ENCODE data around the gene ASTN2.

The ASTN2 gene

GRCh38 chr9:116494815-116495634 is 919.8 kb downstream of the ASTN2 start:
- DNase-seq = peak; percentile 11

- no peak for DNase-seq
Observed at GRCh38 chr9:116493183-116493860, 921.5 kb downstream of the ASTN2 start.

DNA sequence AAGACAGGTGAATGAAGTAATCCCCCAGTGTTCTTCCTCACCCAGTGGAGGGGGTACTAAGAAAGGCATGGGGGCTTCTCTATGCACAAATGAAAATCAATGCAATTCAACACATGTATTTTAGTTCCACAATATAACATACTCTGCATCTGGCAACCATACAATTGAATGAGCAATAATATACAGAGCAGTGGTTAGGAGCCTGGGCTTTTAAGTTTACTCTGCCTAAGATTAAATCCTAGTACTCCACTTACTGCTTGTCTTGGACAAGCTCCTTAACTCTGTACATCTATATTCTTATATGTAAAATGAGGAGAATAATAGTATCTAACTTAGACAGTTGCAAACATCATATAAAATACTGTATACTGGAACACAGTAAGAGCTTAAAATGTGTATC is 923.2 kb downstream of the ASTN2 start:
- no peak for DNase-seq

DNA sequence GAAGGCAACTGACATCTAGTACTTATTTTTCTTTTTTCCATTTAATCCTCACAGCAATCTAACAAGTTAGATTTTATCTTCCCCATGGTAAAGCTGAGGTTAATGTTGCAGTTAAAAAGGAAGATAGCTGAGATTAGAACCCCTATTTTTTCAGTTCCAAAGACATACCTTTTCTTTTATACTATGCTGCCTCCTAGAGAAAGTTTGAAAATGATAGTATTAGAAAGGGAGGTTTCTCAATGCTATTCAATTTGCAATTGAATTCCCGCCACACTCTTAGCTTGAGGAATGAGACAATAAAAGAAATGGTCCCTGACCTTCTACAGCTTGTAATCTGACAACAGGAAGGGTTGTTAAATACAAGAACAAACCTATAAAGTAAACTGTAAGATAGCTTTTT is 923.6 kb downstream of the ASTN2 start:
- no peak for DNase-seq

DNA sequence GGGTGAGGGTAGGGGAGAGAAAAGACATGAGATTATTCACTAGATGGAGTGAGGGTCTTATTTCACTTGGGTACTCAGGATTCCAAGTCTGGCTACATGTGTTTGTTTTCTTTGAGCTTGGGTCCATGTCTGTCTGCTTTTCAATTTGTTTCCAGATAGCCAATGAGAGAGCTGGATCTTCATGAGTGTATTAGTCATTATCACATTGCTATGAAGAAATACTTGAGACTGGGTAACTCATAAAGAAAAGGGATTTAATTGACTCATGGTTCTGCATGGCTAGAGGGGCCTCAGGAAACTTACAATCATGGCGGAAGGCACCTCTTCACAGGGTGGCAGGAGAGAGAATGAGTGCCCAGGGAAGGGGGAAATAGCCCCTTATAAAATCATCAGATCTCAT is 924.5 kb downstream of the ASTN2 start:
- DNase-seq = no peak

DNA sequence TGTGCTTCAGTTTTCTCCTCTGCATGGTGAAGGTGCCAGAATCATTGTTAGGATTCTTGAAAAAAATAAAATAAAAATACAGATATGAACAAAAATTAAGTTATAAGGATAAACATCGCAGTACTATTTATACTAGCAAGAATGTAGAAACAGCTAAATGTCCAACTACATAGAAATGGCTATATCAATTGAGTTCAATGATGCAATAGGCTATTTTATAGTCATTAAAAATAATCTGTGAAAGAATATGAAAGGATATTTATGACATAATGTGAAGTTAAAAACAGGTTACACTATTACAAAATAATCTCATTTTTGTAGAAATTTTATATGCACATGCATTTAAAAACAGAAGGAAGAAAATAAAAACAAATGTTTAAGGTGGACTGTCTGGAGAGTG is 926.5 kb downstream of the ASTN2 start:
- DNase-seq = no peak

DNA sequence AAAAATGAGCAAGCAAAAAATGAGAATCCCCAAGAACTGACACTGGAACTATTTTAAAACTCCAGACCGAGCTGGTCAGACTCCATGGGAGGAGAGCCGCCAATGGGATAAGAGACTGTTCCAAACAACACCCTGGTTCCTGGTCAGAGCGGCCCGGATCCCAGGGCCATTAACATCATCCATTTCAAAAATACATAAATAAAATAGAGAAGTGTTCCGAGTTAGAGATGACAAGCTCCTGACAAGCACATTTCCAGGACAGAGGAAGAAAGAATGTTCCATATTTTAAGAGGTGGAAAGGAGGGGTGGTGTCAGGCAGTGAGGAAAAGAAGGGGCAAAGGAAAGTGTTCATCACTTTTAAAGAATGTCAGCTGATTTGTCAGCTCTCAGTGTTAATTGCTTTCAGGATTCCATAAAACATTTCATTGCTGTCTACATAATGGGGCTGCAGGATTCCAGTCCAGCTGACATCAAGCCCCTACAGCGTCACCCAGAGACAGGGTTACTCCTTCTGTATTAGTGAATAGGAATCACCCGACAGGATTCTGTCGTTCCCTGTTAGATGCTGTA is 930.3 kb downstream of the ASTN2 start:
- no peak for DNase-seq

DNA sequence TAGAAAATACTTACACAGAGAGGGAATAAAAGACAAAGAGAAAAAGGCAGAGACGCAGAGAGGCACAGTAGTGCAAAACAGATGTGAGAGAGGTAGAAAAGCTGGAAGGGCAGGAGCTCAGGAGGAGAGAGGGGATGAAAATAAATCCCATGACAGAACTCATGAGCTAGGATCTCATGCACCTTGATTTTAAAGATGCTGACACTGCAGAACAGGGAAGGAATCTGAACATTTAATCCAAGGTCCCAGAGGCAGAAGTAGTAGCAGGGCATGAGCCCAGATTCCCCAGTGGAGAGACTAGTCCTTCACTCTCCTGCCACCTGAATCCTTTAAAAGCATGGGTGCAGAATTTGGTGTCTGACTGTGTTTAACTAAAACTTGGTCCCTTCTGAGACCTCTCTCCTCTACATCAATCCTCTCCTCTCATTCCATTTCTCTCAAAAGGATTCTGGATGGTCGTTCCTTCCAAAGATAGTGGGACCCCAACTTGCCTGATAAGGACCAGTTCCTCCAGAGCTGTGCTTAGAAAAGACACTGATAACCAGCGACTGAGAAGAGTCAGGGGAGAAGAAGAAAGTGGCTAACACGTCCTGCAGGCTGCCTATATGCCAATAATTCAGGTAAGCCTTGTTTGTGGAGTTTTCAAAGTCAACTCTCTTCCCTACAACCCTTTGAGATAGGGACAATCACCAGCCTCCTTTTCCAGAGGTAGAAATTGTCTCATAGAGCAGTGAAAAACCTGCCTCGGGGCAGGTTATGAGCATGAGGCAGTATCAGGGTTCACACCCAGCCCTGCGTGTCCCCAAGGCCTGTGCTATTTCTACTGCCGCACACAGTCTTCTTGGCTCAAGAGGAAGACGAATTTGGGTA is 931.0 kb downstream of the ASTN2 start:
- DNase-seq = no peak

- no peak for DNase-seq
Observed at GRCh38 chr9:116482740-116483139, 932.1 kb downstream of the ASTN2 start.

- DNase-seq = no peak
Observed at GRCh38 chr9:116480700-116481099, 934.2 kb downstream of the ASTN2 start.

GRCh38 chr9:116479967-116480366 is 934.9 kb downstream of the ASTN2 start:
- DNase-seq = no peak

DNA sequence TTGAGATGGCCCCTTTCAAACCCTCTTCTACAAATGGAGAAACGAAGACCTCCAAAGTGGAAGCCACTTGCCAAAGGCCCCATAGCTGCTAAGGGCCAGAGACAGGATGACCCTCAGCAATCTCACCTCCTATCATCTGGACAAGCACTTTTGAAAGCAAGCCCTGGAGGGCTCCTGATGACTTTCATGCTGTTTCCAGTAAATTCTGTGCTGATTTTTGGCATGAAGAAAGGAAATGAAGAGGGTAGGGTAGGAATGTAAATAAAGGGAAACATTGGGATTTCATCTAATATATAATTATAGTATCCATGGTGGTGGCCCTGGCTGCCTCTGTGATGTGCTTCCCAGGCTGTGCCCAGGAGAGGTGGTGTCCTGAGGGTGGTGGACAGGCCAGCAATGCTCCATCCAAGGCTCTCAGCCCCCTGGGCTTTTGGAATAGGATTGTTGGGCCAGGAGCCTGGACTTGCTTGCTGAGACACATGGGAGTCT is 935.8 kb downstream of the ASTN2 start:
- no peak for DNase-seq

- no peak for DNase-seq
Observed at GRCh38 chr9:116477584-116478141, 937.2 kb downstream of the ASTN2 start.

GRCh38 chr9:116476935-116477381 is 937.9 kb downstream of the ASTN2 start:
- no peak for DNase-seq

DNA sequence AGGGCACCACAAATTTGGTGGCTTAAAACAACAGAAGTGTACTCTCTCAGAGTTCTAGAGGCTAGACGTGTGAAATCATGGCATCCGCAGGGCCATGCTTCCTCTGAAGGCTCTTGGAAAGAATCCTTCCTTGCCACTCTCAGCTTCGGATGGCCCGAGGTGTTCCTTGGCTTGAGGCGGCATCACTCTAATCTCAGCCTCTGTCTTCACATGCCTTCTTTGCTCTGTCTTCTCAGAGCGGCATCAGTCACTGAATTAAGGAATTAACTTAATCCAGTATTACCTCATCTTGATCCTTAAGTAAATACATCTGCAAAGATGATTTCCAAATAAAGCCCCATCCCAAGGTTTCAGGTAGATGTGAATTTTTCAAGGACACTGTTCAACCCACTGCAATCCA is 938.9 kb downstream of the ASTN2 start:
- DNase-seq = no peak

GRCh38 chr9:116475201-116475600 is 939.7 kb downstream of the ASTN2 start:
- no peak for DNase-seq

GRCh38 chr9:116471944-116472506 is 942.8 kb downstream of the ASTN2 start:
- DNase-seq = no peak

DNA sequence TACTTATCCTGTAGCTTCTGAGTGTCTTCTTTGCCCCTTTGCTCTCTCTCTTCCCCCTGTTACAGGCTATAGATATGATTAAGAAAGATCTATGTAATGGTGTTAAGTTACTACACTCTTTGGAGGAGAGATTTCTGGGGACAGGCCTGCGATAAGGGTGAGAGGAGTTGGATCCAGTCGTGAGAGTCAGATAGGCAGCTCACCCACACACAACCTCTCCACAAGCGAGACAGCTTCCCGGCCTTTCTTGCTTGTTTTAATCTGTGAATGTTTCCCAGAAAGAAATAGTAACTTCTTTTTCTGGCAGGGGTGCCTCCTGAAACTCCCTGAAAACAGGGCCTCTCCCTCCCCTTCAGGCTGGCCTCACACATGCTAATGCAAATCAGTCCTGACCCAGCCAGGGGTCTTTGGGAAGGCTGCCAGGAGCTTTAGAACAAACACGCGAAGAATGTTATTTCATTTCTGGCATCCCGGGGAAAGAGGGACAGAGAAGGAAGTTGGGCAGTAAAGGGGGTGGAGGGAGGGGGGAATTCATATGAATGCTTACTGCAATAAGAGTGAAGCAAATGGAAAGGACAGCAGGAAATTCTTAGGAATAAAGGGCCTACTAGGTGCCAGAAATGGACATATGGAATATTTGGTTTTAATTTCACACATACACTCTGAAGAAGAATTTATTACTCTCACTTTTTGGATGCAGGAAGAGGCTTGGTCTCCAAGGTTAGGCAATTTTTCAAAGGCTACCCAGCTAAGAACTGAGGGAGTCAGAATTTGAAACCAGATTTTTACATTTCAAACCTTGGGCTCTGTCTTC is 943.6 kb downstream of the ASTN2 start:
- no peak for DNase-seq

GRCh38 chr9:116468793-116469527 is 945.9 kb downstream of the ASTN2 start:
- DNase-seq = no peak

- DNase-seq = no peak
Observed at GRCh38 chr9:116468369-116468768, 946.5 kb downstream of the ASTN2 start.

All from CD4-positive, alpha-beta T cell treated with Interleukin-4 for 4 hours (primary cell).